Measurements from ENCODE around the gene METAP2. TPM values are rescaled to one million over a fixed set of nuclear protein-coding genes. Genes with fewer than 3 reads are reported as not detected.

Gene METAP2
- total RNA-seq, 1 donor from 2014 or later, result 20.6 TPM

DNA sequence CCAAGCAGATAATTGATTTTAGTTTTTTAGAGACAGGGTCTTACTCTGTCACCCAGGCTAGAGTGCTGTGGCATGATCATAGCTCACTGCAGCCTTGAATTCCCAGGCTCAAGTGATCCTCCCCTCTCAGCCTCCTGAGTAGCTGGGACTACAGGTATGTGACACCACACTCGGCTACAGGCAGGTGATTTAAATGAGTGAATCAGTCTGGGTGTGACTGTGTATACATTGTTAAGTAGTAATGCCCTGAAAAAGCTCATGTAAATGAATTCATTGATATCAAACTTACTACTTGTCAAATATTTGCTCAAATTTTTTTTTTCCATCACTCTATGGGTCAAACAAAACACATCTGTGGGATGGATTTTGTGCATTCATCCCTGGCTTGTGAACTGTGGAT, 83.7 kb downstream of the METAP2 start:
- no peak overlapping the region for H3K27ac ChIP-seq
- no peaks in the 10 kb centered on the region for H3K27me3 ChIP-seq
- intact Hi-C loops (cut with DNase I), result no loop called here
- no peaks in the 10 kb centered on the region for H3K36me3 ChIP-seq
- no peaks in the 10 kb centered on the region for H3K9me3 ChIP-seq
- no peaks in the 10 kb centered on the region for H3K4me1 ChIP-seq
- DNase-seq (ENCODE audit: low spot score in 2 of 2), result no peak
- H3K4me3 ChIP-seq, result no peak overlapping the region
- TF ChIP-seq, protein P1, sequence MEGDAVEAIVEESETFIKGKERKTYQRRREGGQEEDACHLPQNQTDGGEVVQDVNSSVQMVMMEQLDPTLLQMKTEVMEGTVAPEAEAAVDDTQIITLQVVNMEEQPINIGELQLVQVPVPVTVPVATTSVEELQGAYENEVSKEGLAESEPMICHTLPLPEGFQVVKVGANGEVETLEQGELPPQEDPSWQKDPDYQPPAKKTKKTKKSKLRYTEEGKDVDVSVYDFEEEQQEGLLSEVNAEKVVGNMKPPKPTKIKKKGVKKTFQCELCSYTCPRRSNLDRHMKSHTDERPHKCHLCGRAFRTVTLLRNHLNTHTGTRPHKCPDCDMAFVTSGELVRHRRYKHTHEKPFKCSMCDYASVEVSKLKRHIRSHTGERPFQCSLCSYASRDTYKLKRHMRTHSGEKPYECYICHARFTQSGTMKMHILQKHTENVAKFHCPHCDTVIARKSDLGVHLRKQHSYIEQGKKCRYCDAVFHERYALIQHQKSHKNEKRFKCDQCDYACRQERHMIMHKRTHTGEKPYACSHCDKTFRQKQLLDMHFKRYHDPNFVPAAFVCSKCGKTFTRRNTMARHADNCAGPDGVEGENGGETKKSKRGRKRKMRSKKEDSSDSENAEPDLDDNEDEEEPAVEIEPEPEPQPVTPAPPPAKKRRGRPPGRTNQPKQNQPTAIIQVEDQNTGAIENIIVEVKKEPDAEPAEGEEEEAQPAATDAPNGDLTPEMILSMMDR (IDR thresholded peaks at IDR 0.05), result no peak

Other genes starting within 250 kb of the METAP2 start
- gene USP44, start 77.3 kb downstream of the METAP2 start, total RNA-seq, result 5.7 TPM

All from ascending aorta (tissue), 2 donors.